Stimulated activated CD4-positive, alpha-beta T cell treated with anti-CD3 and anti-CD28 coated beads, Interleukin-4, amount 100 ng/mL, for 4 hours (primary cell): ENCODE data around the gene DOK1.

ENCODE experiments used
- DNase-seq, 2 experiments: peaks; one replicate each; pipeline ENCODE4 v3.0.0-alpha.2; 2020

DOK1 gene

GRCh38 chr2:74603282-74604000, 48.9 kb downstream of the DOK1 start:
- no peak for DNase-seq

GRCh38 chr2:74606927-74607326, 52.4 kb downstream of the DOK1 start:
- DNase-seq, result no peak
